ENCODE data around the gene KIAA0753.

DNA sequence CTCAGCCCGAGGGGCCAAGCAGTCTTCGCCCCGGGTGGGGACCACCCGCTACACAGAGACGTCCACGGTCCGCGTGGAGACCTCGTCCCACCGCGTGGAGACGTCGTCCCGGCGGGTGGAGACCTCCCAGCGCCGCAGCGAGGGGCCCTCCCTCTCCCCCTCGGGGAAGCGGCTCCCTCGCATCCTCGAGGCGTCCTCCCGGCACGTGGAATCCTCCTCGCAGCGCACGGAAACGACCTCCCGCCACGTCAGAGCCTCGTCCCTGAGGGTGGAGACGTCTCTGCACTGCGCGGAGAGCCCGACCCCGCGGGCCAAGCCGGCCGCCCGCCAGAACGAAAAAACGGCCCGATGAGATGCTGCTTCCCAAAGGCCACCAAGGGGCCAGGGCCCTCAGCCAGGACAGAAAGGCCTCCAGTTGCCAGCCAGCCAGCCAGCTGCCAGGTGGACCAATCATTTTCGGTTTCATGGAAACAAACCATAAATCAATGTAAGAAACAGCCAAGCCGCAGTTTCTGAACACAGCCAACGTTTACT, 11.5 kb upstream of the KIAA0753 start:
- TF ChIP-seq, protein P1, sequence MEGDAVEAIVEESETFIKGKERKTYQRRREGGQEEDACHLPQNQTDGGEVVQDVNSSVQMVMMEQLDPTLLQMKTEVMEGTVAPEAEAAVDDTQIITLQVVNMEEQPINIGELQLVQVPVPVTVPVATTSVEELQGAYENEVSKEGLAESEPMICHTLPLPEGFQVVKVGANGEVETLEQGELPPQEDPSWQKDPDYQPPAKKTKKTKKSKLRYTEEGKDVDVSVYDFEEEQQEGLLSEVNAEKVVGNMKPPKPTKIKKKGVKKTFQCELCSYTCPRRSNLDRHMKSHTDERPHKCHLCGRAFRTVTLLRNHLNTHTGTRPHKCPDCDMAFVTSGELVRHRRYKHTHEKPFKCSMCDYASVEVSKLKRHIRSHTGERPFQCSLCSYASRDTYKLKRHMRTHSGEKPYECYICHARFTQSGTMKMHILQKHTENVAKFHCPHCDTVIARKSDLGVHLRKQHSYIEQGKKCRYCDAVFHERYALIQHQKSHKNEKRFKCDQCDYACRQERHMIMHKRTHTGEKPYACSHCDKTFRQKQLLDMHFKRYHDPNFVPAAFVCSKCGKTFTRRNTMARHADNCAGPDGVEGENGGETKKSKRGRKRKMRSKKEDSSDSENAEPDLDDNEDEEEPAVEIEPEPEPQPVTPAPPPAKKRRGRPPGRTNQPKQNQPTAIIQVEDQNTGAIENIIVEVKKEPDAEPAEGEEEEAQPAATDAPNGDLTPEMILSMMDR (IDR thresholded peaks at IDR 0.05; ENCODE audit: low read depth, low read length, poor library complexity, severe bottlenecking), result no peak
- TF ChIP-seq EZH2phosphoT487 (IDR thresholded peaks at IDR 0.05; ENCODE audit: borderline replicate concordance, low read length), result no peak
